Measurements from ENCODE around the gene C5orf63.

GRCh38 chr5:127013407-127013806 is 59.9 kb downstream of the C5orf63 start:
- TF ChIP-seq TAF1 (IDR thresholded peaks at IDR 0.05; ENCODE audit: low read depth, low read length) (no peak), POLR2A (IDR thresholded peaks at IDR 0.05; ENCODE audit: low read depth, low read length) (no peak), POLR2AphosphoS5 (IDR thresholded peaks at IDR 0.05; ENCODE audit: low read depth, low read length) (no peak)

All from GM12891 (cell line).